RWPE2 (cell line): Measurements from ENCODE around the gene CADPS.
A peak's percentile ranks its signal among the peaks of the same experiment; 100 is the strongest.

Experiments used
- ATAC-seq: fragments of 200-7000 bp; cut with Tn5 transposase; 3 replicates; pipeline ENCODE4 v1.9.1; 2021; ENCODE audit warnings: low read depth
- DNase-seq: peaks from one replicate; pipeline ENCODE4 v3.0.0-alpha.2; 2020; ENCODE audit warnings: low spot score
- H3K27ac ChIP-seq: fragments of 450-650 bp; 2 replicates; pipeline ENCODE4 v1.5.1; 2017; ENCODE audit warnings: mild to moderate bottlenecking; ENCODE audit not compliant: poor library complexity, severe bottlenecking
- H3K27me3 ChIP-seq: fragments of 250-450 bp; sonication (Bioruptor Pico); 2 replicates; pipeline ENCODE4 v1.5.1; 2021; ENCODE audit warnings: mild to moderate bottlenecking, moderate library complexity; ENCODE audit not compliant: insufficient read depth, poor library complexity, severe bottlenecking
- H3K36me3 ChIP-seq: fragments of 250-450 bp; sonication (Bioruptor Pico); 2 replicates; pipeline ENCODE4 v1.5.1; 2020; ENCODE audit warnings: low read depth, mild to moderate bottlenecking, moderate library complexity
- H3K4me1 ChIP-seq: fragments of 250-450 bp; sonication (Bioruptor Pico); 2 replicates; pipeline ENCODE4 v1.5.1; 2021; ENCODE audit warnings: mild to moderate bottlenecking, moderate library complexity; ENCODE audit not compliant: insufficient read depth, poor library complexity, severe bottlenecking
- H3K4me3 ChIP-seq: fragments of 250-450 bp; sonication (Bioruptor Pico); 2 replicates; pipeline ENCODE4 v1.5.1; 2021; ENCODE audit warnings: mild to moderate bottlenecking, moderate library complexity; ENCODE audit not compliant: severe bottlenecking
- H3K9me3 ChIP-seq: fragments of 250-450 bp; sonication (Bioruptor Pico); 2 replicates; pipeline ENCODE4 v1.5.1; 2021; ENCODE audit warnings: mild to moderate bottlenecking, moderate library complexity; ENCODE audit not compliant: severe bottlenecking
- TF ChIP-seq, protein P1 (sequence below): fragments of 450-650 bp; IDR thresholded peaks from one replicate; pipeline ENCODE4 v1.5.1; 2017; ENCODE audit warnings: mild to moderate bottlenecking, moderate library complexity; ENCODE audit not compliant: poor library complexity, severe bottlenecking

Gene CADPS

GRCh38 chr3:62837145-62837787, 38.0 kb downstream of the CADPS start:
- no peak for ATAC-seq
- Histone ChIP-seq H3K4me1 (no peaks in the 10 kb centered on the region), H3K27ac (no peak overlapping the region)

GRCh38 chr3:62835554-62836236, 39.5 kb downstream of the CADPS start:
- TF ChIP-seq, protein P1, sequence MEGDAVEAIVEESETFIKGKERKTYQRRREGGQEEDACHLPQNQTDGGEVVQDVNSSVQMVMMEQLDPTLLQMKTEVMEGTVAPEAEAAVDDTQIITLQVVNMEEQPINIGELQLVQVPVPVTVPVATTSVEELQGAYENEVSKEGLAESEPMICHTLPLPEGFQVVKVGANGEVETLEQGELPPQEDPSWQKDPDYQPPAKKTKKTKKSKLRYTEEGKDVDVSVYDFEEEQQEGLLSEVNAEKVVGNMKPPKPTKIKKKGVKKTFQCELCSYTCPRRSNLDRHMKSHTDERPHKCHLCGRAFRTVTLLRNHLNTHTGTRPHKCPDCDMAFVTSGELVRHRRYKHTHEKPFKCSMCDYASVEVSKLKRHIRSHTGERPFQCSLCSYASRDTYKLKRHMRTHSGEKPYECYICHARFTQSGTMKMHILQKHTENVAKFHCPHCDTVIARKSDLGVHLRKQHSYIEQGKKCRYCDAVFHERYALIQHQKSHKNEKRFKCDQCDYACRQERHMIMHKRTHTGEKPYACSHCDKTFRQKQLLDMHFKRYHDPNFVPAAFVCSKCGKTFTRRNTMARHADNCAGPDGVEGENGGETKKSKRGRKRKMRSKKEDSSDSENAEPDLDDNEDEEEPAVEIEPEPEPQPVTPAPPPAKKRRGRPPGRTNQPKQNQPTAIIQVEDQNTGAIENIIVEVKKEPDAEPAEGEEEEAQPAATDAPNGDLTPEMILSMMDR: no peak
- H3K27ac ChIP-seq: no peak overlapping the region
- no peaks in the 10 kb centered on the region for H3K4me1 ChIP-seq
- H3K4me3 ChIP-seq: no peak overlapping the region
- no peak for DNase-seq
- H3K36me3 ChIP-seq: no peaks in the 10 kb centered on the region
- peaks cover 15% of the 10 kb centered on the region for H3K27me3 ChIP-seq
- H3K9me3 ChIP-seq: no peaks in the 10 kb centered on the region
- ATAC-seq: no peak

More at GRCh38 chr3:62837145-62837787, 38.0 kb downstream of the CADPS start:
- no peak for DNase-seq
- peaks cover 20% of the 10 kb centered on the region for H3K27me3 ChIP-seq
- TF ChIP-seq, protein P1: no peak
- H3K9me3 ChIP-seq: no peaks in the 10 kb centered on the region
- H3K4me3 ChIP-seq: no peak overlapping the region
- H3K36me3 ChIP-seq: no peaks in the 10 kb centered on the region

- DNase-seq: no peak
- no peak for ATAC-seq
- no peaks in the 10 kb centered on the region for H3K4me1 ChIP-seq
These were observed 41.7 kb downstream of the CADPS start for GRCh38 chr3:62833538-62833937.

DNA sequence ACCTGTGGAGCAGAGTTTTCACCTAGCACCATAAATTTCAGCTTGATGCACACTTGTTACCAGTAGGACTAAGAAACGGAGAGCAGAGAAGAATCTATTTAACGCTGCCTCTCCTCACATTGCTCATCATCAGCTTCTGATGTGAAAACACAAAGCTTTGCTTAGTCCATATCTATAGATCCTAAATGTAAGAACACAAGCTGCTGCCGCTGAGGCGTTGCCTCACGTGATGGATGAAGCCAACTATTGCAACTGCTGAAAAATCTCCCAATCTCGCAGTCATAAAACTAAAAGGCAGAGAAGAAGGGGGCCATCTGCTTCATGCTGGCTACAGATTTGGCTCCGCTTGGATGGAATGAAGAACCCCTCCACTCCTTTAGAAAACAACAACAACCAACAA, 42.7 kb downstream of the CADPS start:
- no peak overlapping the region for H3K27ac ChIP-seq
- no peak overlapping the region for H3K4me3 ChIP-seq
- DNase-seq (no peak), ATAC-seq (no peak)
- H3K27me3 ChIP-seq: peaks cover 15% of the 10 kb centered on the region
- no peaks in the 10 kb centered on the region for H3K36me3 ChIP-seq
- TF ChIP-seq, protein P1: no peak
- no peaks in the 10 kb centered on the region for H3K4me1 ChIP-seq
- H3K9me3 ChIP-seq: no peaks in the 10 kb centered on the region

More at GRCh38 chr3:62833538-62833937, 41.7 kb downstream of the CADPS start:
- Histone ChIP-seq H3K36me3 (no peaks in the 10 kb centered on the region), H3K4me3 (no peak overlapping the region), H3K9me3 (no peaks in the 10 kb centered on the region), H3K27me3 (peaks cover 15% of the 10 kb centered on the region), H3K27ac (no peak overlapping the region)
- TF ChIP-seq, protein P1: peak; percentile 49

- no peaks in the 10 kb centered on the region for H3K36me3 ChIP-seq
- no peak overlapping the region for H3K27ac ChIP-seq
- H3K27me3 ChIP-seq: peaks cover 4% of the 10 kb centered on the region
- H3K9me3 ChIP-seq: no peaks in the 10 kb centered on the region
- no peak overlapping the region for H3K4me3 ChIP-seq
- DNase-seq: no peak
- no peaks in the 10 kb centered on the region for H3K4me1 ChIP-seq
- TF ChIP-seq, protein P1: no peak
- no peak for ATAC-seq
These were observed 44.4 kb downstream of the CADPS start for GRCh38 chr3:62830727-62831322.
